KBM-7 (cell line): ENCODE results near the gene TGM5.
"Not testable (repeated sequence)": the region's sequence is repeated elsewhere in the genome, so short reads cannot be mapped to it uniquely, and the experiment has no call there.

Experiments used
- DNase-seq: peaks from one replicate; pipeline ENCODE4 v3.0.0-alpha.2; 2015
- in situ Hi-C: fragments of 300-500 bp; cut with MboI; formaldehyde crosslinking; loops from 2 replicates; pipeline ENCODE4 v1.14.3; 2020; ENCODE audit warnings: low sequenced_read_pairs, low pct_unique_long_range_greater_than_20kb, mixed read lengths

TGM5 gene

DNA sequence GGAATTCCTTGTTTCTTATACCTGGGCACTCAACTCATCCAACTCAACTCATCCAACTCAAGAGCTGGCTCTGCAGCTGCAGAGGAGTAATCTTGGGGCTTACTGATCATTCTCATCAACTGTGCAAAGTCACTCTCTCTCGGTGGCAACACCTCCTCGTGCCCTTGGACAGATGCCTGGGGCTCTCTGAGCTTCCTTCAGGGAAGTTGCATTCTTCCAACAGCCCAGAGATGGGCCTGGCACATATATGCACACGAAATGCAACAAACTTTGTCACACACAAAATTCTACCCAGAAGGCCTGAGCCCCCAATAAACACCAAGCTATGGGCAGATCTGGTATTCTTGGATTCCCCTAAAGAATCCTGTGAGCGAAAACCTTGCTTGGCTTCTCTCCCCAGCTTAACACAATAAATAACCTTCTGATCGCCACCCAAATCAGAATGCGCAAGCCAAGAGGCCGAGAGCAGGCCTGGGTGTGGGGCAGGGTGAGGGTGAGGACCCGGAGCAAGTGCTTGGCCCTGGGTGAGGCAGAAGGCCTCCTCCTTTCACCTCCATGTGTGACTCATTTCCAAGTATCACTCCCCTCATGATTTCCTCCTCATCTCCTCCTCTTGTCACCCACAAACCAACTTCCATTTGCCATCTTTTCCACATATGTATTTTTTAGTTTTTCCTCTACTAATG is 15.4 kb downstream of the TGM5 start:
- DNase-seq: no peak
- in situ Hi-C loops: no loop called here

DNA sequence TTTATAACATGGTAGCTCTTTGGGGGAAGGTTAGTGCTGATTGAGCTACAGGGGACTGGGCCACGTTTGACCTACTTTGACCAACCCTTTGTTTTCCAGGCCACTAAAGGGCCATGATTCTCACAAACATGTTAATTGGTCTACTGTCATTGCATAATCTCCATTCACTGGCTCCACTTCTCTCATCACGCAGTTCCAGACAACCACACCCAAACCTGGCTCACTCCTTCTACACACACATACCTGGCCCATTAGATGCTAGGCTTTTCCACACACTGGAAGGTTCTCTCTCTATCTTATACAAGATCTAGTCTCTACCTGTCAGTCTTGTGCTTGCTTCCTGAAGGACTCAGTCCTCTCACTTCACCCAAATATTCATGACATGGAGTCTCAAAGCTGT is 15.9 kb downstream of the TGM5 start:
- in situ Hi-C loops: no loop called here
- DNase-seq: no peak

DNA sequence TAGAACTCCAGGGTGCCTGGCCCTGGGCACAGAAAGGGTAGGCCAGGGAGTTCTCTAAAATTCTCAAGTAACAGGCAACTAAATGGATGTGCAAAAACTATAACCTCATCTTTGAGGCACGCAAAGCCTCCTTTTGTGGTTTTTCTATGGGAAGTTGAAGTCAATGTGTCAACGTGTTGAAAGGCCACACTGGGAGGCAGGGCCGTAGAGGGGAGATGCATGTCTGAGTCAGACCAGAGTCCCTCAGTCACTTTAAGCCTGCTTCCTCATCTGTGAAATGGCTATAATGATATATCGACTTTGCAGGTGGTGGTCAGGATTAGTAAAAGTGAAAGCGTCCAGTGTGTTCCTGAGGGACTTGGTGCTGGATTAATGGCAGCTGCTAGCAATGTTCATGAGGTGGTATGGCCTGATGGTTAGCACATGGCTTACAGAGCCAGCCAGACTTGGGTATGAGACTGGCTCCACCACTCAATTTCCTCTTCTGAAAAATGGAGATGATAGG is 17.0 kb downstream of the TGM5 start:
- in situ Hi-C loops: no loop called here
- DNase-seq: peak; percentile 97

DNA sequence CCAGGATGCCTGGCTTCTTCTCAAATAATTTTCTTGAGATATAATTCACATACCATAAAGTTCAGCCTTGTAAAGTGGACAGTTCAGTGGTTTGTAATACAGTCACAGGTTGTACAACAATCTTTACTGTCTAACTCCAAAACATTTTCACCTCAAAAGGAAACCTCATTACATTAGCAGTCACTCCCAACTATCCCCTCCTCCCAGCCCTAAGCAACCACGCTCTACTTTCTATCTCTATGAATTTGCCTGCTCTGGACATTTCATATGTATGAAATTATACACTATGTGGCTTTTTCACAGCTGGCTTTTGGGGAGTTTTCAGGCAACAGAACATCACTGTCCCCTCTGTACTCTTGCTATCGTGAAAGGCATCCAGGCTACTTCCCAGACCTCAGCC is 17.5 kb downstream of the TGM5 start:
- DNase-seq: no peak
- in situ Hi-C loops: no loop called here

DNA sequence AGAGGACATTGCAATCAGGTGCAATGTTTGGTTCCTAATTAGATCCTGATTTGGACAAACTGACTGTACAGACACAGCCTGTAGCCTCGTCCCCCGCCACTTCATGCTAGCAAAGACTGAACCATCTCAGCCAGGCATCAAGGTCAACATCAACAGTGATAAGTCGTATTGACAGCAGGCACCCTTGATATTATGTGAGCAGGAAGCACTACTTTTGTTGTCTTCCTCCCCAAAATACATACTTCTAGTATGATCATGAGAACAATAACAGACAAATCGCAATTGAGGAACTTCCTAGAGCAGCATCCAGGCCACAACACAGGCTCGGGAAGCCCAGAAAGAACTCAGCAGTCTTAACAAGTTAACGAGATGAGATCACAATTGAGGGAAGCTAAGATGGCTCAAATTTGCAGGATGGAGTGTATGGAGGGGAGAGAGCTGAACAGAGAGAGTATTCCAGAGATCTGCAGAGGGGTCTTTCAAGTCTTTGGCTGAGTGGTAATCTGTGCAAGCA is 20.4 kb downstream of the TGM5 start:
- peak; percentile 63 for DNase-seq
- in situ Hi-C loops: no loop called here

DNA sequence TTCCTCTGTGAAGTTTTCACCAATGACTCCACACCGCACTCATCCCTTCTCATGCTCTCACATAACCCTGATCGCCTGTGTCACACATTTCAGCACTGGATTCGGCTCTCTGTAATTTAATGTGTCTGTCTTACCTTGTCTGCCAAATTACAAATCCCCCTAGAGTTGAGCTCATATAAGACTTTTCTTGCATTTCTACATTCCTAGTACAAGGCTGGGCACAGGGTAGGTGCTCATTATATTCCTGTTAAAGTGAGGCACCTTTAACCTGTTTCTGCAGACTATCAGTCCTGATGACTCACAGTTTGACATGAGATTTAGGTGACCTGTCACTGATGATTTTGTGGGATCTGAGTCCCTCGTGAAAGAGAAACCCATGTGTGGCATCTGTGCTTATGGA is 22.6 kb downstream of the TGM5 start:
- in situ Hi-C loops: no loop called here
- no peak for DNase-seq

DNA sequence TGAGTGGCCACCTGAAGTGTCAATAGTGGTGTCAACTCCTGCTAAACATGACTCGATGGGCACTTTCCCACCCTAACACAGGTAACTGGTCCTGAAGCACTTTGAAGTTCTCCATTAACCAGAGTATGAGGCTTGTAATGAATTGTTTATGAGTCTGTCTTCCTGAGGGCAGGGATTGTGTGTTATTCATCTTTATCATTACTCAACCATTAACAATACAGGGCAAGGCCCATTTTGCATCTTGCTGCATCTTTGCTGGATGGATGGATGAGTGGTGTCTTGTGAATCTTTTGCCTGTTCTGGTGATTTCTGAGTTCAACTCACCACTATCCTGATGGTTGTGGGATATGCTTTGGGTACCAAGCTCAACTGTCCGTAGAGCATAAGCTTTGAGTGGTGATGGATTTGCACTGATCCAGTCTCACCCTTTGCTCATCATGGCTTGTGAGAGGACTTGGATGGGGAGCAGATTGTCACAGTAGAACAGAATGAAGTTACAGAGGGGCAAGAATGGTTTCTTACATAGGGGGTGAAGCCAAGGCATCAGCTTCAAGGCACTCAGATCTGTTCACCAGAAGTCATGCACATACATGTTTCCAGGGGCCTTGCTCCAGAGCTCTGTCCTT is 23.6 kb downstream of the TGM5 start:
- in situ Hi-C loops: no loop called here

DNA sequence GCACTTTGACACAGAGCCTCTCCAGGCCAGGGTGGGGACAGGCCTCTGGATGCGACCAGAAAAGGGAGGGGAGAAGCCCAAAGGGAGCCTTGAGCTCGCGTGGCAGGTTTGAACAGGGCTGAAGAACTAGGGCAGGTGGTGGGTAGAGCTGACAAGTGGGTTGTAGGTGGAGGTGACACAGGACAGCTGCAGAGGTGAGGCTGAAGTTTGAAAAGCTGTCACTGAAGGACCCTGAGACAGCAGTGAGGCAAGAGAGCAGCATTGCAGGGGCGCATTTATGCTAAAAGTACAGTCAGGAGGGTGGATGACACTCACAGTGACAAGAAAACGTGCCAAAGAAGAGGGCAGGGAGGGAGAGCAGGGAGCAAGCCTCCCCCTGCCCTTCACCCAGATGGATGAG is 24.1 kb downstream of the TGM5 start:
- in situ Hi-C loops: no loop called here

More for the DNA sequence above, 23.6 kb downstream of the TGM5 start:
- no peak for DNase-seq

DNA sequence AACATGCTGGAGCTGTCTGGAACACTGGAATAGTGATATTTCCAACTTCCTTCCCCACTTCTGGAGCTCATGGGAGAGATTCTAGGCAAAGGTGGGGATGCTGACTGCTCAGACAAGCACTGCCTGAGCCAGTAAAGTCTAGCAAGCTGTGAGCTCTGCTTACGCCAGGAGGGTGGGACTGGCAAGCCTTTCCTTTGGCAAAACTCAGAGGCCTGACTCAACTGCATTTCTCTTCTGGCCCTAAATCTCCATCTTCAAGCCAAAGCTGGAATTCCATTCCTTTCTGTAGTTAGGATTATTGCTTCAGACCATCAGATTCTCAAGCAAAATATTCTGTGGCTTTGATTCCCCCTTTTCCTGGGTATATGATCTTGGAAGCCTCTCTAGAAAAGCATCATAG is 25.6 kb downstream of the TGM5 start:
- in situ Hi-C loops: no loop called here
- DNase-seq: no peak

More for the DNA sequence above, 24.1 kb downstream of the TGM5 start:
- DNase-seq: no peak

DNA sequence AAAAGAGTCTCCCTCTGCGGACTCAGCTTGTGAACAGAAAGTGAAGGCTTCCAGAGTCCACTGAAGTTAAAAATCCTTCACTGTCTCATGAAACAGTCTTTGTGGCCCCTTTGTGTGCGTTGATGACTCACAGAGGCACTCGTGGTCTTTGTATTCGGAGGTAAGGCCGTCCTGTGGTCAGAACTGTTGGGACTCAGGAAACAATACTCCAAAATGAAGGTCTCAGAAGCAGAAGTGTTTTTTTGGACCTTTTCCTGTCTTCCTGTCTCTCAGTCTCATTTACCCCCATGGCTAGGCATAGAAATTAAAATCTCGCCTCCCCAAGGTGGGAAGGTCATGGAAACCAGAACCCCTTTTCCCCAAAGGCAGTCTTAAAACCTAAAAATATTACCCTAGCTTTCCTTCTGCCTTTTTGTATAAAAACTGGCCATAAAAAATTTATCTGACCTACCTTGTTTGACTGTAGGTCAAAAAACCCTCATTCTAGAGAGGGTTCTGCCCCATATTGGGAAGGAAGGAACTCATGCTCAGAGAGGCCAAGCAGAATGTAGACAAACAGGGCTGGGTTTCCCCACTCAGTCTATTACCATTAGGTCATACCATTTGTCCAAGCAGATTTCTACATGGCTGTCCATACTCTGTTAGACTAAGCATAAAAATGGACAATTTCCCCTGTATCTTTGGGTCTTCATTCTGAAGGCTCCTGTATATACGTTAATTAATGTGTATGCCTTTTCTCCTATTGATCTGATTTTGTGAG is 26.8 kb downstream of the TGM5 start:
- in situ Hi-C loops: no loop called here
- peak; percentile 89 for DNase-seq

DNA sequence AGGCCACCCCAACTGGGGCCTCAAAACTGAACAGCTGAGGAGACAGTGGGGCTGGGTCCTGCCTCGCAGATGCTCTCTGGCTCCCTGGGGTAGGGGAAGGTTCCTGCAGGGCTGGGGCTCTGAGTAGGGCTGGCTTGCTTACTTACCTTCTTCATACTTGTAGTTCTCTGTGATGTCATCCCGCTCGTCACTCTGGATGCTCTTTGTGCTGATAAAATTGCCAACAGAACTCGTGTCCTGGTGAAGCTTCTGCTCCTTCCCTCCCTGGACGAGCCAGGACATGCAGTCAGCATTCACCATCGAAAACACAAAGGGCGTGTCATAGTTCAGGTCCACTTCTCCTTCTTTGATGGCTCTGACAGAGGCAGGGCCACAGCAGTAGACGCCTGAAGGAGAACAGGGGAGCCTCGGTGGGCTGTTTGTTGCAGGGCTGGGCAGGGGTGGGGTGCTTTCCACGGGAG is 28.0 kb downstream of the TGM5 start:
- no peak for DNase-seq
- in situ Hi-C loops: no loop called here

DNA sequence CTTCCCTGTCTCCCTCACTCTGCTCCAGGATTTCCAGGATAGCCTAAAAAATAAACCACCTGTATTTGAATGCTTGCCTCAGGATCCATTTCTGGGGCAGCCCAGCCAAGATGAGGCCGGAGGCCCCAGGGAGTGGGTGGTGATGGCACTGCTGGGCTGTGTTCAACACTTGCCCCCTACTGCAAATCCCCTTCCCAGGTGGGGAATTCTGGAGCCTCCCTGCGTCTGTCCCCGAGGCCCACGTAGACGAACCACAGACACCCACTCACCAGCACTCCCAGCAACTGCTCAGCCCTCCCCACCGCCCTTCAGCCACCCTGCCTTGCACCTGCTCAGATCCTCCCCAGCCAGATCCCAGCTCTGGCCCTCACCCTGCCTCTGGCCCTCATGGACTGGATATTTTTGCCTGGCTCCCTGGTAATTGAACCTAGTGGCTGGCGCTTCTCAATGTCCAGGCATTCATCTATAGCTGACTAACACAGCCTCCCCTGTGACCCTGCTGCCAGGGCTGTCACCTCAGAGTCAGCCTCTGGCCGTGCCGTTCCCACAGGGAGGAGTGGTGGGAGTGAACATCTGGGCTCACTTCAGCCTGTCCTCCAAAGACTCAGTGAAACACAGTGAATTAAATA is 28.8 kb downstream of the TGM5 start:
- in situ Hi-C loops: no loop called here
- no peak for DNase-seq

DNA sequence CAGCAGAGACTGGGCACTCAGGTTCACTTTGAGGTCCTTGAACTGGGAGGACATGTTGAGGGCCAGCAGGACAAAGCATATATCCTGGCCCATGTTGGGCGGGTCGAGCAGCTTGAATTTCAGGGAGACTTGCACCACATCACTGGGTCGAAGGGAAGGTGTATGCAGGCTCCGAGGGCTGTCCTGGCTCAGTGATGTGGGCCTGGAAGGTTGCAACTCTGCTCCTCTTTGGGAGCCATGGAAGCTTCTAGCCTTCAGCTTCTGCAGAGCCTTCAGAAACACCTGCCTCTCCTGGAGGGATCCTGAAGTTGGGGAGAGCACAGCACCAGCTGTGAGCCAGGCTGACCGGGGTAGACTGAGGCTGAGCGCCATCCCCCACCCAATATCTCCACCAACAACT is 31.2 kb downstream of the TGM5 start:
- in situ Hi-C loops: no loop called here
- no peak for DNase-seq

DNA sequence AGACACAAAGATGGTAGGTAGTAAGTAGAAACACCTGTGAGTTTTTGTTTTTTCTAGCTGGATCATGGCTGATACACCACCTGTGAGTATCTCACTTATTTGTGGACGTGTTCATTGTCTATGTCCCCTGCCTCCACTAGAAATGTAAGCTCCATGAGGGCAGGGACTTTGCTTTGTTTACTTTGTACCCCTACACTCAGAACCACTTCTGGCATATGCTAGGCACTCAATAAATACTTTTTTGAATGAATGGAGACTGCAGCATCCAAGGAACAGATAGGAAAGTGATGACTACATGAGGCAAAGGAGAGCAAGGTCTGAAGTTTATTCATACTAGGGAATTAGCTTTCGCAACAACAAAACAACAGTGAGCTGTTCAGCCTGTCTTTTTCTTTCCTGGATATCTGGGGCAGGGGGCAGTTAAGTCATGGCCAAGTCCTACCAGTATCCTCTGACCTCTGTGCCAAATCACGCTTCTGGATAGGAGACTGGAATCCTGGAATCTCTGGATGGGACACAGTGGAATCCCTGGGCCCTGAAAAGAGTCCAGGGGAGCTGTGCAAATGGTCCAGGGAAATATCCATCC is 34.3 kb downstream of the TGM5 start:
- no peak for DNase-seq
- in situ Hi-C loops: no loop called here

DNA sequence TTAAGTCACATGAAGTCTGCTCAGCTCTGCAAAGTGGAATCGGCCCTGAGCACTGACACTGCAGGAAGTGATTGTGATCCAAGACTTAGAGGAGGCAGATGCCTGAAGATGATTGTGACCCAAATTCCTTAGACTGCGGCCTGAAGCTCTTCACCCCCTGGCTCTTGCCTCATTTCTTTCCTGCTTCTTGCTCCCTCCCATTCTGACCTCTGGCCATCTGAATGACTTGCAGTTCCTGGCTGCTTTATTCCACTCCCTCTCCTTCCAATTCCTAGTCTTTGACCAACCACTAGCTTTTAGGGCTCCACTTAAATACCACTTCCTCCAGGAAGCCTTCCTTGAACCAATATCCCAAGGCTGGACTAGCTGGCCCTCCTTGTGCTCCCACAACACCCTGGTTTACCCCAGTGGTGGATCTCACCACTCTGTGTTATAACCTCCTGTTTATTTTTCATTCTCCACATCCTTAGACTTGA is 36.0 kb downstream of the TGM5 start:
- in situ Hi-C loops: no loop called here
- DNase-seq: no peak

DNA sequence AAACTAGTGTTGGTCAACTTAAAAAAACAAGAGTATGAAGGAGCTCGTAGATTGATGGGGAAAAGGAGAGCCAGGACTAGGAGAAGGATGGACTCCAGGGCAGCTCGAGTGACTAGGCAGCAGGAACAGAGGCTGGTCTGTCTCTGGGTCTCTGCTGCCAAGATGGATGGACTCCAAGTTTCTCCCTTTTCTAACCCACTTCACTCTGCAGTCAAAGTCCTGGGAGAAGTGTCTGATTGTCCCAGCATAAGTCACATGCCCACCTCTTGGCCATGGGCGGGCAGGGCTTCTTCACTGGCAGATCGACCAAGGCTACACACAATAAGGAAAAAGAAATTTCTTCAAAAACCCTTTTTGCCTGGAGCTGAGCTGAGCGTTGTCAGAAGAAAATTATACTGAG is 36.8 kb downstream of the TGM5 start:
- DNase-seq: no peak
- in situ Hi-C loops: no loop called here

DNA sequence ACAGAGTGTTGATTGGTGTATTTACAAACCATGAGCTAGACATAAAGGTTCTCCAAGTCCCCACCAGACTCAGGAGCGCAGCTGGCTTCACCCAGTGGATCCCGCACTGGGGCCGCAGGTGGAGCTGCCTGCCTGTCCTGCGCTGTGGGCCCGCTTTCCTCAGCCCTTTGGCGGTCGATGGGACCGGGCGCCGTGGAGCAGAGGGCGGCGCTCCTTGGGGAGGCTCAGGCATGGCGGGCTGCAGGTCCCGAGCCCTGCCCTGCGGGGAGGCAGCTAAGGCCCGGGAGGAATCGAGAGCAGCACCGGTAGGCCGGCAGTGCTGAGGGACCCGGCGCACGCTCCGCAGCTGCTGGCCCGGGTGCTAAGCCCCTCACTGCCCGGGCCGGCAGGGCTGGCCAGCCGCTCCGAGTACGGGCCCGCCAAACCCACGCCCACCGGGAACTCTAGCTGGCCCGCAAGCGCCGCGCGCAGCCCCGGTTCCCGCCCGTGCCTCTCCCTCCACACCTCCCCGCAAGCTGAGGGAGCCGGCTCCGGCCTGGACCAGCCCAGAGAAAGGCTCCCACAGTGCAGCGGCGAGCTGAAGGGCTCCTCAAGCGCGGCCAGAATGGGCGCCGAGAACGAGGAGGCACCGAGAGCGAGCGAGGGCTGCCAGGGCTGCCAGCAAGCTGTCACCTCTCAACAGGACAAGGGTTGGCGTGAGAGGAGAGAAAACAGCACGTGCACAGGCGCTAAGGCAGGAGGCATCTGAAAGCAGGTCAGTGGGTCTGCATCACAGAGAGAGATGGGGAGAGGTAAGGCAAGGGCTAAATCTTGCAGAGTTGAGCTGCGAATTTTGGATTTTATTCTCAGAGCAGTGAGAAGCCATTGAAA is 40.1 kb downstream of the TGM5 start:
- DNase-seq: no peak
- in situ Hi-C loops: no loop called here

DNA sequence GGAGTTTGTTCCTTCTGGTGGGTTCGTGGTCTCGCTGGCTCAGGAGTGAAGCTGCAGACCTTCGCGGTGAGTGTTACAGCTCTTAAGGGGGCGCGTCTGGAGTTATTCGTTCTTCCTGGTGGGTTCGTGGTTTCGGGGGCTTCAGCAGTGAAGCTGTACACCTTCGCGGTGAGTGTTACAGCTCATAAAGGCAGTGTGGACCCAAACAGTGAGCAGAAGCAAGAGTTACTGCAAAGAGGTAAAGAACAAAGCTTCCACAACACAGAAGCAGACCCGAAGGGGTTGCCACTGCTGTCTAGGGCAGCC is 40.8 kb downstream of the TGM5 start:
- DNase-seq, in situ Hi-C loops: not testable (repeated sequence)
